EL (cell line): ENCODE results near the gene MON2.
A peak's percentile ranks its signal among the peaks of the same experiment; 100 is the strongest.
"Not testable (repeated sequence)": the region's sequence is repeated elsewhere in the genome, so short reads cannot be mapped to it uniquely, and the experiment has no call there.

Experiments used
- DNase-seq: peaks from one replicate; pipeline ENCODE4 v3.0.0-alpha.2; 2016

Gene MON2, protein sequence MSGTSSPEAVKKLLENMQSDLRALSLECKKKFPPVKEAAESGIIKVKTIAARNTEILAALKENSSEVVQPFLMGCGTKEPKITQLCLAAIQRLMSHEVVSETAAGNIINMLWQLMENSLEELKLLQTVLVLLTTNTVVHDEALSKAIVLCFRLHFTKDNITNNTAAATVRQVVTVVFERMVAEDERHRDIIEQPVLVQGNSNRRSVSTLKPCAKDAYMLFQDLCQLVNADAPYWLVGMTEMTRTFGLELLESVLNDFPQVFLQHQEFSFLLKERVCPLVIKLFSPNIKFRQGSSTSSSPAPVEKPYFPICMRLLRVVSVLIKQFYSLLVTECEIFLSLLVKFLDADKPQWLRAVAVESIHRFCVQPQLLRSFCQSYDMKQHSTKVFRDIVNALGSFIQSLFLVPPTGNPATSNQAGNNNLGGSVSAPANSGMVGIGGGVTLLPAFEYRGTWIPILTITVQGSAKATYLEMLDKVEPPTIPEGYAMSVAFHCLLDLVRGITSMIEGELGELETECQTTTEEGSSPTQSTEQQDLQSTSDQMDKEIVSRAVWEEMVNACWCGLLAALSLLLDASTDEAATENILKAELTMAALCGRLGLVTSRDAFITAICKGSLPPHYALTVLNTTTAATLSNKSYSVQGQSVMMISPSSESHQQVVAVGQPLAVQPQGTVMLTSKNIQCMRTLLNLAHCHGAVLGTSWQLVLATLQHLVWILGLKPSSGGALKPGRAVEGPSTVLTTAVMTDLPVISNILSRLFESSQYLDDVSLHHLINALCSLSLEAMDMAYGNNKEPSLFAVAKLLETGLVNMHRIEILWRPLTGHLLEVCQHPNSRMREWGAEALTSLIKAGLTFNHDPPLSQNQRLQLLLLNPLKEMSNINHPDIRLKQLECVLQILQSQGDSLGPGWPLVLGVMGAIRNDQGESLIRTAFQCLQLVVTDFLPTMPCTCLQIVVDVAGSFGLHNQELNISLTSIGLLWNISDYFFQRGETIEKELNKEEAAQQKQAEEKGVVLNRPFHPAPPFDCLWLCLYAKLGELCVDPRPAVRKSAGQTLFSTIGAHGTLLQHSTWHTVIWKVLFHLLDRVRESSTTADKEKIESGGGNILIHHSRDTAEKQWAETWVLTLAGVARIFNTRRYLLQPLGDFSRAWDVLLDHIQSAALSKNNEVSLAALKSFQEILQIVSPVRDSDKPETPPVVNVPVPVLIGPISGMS (N-terminal part only)

DNA sequence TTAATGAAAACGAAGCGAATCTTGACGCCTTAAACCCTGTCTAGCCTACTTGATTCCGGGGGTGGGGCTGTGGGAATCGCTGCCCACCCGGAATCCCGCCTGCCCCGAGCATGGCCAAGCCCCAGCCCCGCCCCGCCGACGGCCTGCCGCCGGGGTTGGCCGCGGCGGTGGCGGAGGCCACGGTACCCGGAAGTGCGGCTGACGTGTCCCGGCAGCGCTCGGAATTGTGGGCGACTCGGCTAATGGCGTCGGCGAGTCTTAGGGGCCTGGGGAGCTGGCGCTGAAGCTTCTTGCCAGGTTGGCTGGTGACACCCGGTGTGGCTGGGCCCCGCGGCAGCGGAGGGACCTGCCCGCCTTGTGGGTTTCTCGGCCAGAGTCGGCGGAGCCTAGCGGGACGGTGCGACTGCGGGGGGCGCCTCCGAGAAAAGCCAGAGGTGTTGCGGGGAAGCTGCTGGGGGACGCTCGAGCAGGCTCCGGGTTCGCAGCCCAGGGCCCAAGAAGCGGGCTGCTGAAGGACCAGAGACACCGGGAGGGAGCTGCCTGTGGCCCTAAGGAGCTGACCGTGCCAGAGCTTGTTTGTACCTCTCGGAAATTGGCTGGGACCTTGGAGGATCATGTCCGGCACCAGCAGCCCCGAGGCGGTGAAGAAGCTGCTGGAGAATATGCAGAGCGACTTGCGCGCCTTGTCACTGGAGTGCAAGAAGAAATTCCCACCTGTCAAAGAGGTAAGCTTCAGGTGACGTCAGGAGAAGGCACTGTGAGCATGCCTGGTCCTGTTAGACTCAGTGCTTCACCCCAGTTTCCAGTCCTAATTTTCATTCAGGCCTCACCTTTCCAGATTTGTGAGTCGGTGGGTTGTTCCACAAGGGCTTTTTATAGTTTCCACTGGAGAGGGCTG, at the start of gene MON2:
TSS of gene MON2 (plus strand) at position 233 of the 898 bp plus-strand sequence. CDS start at position 615, 382 bp downstream.
- peak; percentile 87 for DNase-seq

DNA sequence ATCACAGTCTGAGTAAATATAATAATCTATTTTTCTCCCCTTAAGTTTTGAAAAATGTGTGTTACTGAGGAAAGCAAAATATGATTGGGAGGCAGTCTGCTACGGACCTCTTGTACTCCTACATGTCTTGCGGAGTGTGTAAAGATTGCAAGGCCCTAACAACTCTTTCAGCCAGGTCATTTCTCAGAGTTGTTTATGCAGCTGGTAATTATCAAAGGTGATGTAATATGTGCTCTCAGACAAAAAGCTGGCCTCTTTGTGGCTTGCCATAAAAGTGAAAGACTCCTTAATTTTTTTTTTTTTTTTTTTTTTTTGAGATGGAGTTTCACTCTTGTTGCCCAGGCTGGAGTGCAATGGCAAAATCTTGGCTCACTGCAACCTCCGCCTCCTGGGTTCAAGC, 40.5 kb upstream of the MON2 start:
- DNase-seq = peak; percentile 8

DNA sequence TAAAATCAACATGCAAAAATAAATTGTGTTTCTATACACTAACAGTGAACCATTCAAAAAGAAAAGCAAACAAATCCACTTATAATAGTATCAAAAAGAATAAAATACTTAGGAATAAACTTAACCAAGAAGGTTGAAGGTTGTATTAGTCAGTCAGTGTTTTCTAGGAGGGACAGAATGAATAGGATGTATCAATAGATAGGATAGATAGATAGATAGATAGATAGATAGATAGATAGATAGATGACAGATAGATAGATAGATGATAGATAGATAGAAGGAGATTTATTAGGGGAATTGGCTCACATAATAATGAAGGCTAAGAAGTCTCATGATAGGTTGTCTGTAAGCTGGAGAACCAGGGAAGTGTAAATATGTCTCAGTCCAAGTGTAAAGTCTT, 37.2 kb upstream of the MON2 start:
- no peak for DNase-seq

DNA sequence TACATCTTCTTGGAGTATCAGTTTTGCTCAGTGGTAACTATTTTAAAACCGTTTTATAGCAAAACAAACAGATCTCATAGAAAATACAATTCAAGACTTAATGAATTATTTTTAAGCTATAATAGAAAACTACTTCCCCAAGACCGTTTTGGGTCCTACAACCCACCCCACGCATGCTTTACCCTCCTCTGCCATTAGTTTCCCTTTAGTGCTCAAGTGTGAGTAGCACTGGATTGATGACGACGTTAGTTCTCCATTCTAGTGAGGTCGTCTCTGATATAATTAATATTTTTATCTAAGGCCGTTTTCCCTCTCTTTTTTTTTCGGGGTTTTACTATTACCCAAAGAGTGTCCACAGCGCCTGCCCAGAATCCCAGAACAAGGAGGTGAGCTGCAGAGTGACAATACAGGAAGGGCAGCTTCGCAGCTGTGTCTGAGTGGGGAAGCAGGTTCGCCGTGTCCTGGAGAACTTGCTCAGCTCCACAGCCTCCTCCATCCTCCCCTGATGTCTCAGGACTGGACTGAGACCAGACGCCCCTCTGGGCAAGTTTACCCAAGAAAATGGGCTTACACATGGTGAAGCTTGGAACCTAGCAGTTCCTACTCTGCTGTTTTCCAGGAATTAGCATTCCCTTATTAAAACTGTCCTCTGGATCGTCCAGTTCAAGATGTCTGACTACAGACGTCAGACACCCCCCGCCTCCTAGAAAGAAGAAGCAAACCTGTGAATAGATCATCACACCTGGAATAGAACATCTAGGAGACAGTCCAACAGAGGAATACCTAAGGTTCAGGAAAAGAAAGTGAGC, 31.9 kb upstream of the MON2 start:
- peak; percentile 12 for DNase-seq

DNA sequence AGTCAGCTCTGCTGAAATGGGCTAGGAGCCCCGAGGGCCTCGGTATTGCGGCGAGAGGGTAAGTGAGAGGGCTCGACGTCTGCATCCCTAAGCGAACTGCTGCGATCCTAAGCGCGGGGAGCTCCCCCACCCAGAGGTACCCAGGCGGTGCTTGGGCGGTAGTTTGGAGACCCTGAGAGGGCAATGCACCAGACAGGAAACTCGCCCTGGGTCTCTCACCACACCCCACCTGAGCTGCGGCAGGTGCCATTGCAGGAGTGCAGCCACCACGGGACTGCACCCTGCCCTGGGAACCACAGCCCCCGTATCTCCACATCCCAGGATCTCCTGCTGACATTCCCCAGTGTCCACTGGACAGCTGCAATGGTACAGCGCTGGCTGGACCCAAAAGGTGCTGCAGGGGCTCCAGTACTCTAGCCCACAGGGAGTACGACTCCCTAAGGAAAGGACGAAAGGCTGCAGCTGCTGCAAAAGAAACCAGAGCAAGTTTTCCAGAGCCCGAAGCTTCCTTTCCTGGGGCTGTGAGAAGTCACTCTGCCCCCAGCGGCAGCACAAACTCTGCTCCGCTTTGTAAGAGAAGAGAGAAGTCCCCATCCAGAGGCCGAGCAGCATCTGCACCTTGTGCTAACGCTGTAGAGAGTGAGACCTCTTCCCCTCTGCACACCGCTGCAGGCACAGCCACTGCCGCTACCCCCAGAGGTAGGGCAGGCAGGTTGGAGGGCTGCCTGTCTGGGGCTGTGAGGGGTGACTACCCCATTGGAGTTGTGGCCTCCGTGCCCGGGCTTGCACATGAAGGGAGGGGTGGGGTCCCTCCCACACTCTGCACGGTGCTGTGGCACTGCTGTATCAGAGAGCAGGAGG, 31.1 kb upstream of the MON2 start:
- DNase-seq = peak; percentile 71

DNA sequence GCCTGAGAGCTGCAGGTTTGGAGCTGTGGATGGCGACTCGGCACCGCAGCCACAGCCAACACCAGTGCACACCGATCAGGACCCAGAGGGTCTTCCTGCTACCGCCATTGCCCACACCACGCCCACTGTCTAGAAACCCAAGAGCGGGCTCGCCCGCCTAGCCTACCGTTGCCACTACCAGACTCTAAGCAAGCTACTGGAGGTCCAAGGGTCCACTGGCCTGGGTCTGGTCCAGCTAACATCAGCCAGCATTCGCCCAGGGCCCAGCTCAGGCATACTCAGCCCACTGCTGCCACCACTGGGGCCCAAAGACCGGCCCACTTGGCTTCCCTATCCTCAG, 30.5 kb upstream of the MON2 start:
- DNase-seq = no peak

DNA sequence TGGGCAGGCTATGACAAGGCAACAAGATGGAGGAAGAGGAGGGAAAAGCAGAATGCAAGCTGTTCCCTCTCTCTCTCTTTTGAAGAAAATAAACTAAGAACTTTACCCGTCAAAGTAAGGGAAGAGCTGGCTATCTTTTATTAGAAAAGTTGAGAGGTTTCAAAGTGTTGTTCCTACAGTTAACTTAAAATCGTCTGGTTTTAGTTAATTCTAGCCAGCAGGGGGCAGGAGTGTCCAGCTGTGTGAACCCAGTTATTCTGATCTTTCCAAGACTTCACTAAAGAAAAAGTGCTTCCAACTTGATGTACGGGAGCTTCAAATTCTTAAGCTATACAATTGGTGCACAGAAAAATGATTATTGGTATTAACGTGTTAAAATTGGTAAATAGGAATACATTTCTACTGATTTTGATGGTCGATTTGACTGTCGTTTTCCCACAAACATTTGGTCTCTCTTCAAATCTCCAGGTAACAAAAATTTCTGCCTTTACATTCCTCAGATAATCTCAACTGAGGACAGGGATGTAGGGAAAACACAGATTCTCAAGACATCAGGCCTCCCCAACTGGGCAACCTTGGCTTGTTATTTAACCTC, 28.4 kb upstream of the MON2 start:
- peak; percentile 57 for DNase-seq

DNA sequence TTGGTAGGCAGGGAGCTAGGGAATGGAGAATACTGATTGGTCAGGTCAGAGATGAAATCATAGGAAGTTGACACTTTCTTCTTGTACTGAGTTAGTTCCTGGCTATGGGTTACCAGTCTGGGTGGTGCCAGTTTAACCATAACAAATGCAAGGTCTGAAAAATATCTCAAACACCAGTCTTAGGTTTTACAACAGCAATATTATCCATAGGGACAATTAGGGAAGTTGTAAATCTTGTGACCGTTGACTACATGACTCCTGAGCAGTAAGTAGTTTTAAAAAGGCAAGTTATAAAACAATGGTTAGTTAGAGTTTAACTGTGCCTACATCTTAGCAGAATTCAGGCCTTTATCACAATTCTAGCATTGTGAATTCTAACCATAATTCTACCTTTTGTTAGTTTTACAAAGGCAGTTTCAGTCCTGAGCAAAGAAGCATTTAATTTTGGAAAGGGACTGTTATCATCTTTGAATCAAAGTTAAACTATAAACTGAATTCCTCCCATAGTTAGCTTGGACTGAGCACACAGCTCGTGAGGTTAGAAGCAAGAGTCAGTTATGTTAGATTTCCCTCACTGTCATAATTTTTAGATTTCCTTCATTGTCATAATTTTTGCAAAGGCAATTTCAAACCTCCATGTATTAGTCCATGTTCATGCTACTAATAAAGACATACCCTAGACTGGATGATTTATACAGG, 19.7 kb upstream of the MON2 start:
- DNase-seq = no peak

DNA sequence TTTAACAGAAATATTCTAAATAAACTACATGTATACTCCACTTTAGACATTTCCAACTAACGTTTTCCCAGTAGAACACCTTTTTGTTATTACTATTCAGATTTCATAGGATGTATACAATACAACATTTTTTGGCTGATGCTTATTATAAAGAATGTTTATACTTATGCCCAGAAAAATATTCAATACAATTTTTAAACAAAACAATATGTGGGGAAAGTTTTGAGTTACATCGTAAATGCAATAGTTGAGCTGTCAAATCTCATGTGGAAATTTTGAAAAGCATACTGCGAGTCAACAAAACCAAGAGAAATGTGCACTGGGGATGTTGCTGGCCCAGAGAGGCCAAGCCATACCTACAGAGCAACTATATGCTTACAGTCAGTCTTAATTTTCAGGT, 18.2 kb upstream of the MON2 start:
- no peak for DNase-seq

DNA sequence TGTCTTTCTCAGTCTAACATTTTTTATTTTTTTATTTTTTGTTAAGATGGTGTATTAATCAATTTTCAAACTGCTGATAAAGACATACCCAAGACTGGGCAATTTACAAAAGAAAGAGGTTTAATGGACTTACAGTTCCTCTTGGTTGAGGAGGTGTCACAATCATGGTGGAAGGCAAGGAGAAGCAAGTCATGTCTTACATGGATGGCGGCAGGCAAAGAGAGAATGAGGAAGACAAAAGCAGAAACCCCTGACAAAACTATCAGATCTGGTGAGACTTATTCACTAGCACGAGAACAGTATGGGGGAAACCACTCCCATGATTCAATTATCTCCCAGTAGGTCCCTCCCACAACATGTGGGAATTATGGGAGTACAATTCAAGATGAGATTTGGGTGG, 11.2 kb upstream of the MON2 start:
- DNase-seq = not testable (repeated sequence)

DNA sequence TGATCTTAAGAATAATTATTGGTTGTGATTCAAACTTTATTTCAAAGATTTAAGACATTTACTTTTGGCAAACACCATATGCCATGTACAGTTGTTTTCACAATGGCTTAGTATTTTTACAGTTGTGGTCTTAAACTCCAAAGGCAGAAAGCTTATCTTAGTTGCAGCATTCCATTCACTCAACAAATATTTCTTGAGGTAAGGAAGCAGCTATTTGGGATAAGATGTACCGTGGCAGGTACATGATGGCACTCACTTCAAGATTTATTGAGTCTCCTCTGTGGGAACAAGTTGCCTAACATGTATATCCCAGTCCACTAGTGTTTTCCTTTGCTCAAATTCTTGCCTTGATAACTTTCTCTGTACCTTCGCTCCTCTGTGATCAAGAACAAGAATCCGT, 8.0 kb upstream of the MON2 start:
- no peak for DNase-seq

DNA sequence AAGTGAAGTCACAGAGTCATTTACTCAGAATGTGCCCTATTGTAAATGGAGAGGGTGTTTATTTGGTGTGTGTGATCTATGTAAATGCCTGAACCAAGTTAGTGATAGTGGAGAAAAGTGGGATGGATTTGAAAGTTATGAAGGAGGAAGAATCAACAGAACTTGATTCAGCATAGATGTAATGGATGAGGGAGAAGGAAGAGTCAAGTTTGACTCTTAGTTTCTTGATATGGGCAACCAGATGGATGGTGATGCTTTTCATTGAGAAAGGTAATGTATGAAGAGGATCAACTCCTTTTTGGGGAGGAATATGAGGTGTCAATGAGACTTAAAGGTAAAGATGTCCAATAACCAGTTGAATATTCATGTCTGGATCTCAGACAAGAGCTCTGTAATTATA, 6.7 kb upstream of the MON2 start:
- DNase-seq = no peak

DNA sequence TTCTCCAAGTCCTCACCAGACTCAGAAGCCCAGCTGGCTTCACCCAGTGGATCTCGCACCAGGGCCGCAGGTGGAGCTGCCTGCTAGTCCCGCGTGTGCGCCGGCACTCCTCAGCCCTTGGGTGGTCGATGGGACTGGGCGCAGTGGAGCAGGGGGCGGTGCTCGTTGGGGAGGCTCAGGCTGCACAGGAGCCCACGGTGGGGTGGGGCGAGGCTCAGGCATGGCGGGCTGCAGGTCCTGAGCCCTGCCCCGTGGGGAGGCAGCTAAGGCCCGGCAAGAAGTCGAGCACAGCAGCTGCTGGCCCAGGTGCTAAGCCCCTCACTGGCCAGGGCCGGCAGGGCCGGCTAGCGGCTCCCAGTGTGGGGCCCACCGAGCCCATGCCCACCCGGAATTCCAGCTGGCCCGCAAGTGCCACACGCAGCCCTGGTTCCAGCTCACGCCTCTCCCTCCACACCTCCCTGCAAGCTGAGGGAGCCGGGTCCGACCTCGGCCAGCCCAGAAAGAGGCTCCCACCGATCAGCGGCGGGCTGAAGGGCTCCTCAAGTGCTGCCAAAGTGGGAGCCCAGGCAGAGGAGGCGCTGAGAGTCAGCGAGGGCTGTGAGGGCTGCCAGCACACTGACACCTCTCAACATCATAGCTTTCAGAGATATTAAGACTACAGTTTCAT, 5.3 kb upstream of the MON2 start:
- DNase-seq = not testable (repeated sequence)

DNA sequence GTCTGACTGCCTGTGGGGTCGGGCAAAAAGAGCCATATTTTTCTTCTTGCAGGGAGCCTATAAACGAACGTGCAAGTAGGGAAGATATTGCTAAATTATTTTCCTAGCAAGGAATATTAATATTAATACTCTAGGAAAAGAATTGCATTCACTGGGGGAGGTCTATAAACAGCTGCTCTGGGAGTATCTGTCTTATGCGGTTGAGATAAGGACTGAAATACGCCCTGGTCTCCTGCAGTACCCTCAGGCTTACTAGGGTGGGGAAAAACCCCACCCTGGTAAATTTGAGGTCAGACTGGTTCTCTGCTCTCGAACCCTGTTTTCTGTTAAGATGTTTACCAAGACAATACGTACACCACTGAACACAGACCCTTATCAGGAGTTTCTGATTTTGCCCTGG, 3.4 kb upstream of the MON2 start:
- not testable (repeated sequence) for DNase-seq

DNA sequence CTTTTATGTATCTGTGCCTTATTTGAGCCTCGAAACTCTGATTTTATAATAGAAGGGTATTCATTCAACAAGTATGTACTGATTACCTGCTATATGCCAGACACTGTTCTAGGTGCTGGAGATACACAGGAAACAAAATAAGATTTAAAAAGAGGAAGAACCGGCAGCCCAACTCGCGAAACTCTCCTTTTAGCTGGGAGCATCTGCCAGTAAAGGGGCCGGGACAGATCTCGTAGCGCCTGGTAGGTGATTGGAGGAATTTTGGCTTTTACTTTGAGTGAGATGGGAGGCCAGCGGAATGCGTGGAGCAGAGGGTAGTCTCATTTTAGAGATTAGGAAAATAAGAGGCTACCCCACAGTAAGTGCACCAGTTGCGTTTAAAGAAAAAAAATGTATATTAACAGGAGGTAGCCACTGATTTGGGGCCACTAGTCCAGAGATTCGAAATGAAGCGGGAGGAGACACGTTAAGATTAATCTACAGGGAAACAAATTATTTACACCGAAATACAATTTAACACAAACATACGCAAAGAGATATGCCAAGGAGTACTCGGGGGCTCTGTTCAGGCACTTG, 520 bp upstream of the MON2 start:
- DNase-seq = peak; percentile 62

DNA sequence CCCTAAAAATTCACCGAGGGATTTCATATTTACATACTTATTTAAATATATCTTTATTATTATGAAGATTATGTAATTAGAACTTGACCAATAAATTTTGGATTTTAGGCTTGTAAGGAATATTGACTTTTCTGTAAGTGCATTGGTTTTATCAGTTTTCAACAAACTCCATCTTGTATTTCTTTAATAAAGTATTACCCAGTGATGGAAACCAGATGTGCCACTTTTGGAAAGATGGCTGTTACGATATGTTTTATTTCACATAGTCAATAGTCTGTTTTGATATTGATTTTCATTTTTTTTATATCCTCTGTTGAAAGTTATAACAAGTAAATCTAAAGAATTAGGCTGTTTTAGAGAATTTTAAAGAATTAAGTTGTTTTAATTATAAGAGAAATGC, 1.8 kb downstream of the MON2 start:
- no peak for DNase-seq

DNA sequence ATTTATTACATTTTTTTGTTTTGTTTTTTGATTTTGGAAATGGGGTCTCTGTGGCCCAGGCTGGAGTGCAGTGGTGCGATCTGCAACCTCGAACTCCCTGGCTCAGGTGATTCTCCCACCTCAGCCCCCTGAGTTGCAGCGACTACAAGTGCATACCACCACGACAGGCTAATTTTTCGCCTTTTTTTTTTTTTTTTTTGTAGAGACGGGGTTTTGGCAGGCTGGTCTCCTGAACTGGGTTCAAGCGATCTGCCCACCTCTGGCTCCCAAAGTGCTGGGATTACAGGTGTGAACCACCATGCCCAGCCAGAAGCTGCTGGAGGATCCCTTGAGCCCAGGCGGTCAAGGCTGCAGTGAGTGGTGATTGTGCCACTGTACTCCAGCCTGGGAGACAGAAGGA, 2.3 kb downstream of the MON2 start:
- DNase-seq = no peak

DNA sequence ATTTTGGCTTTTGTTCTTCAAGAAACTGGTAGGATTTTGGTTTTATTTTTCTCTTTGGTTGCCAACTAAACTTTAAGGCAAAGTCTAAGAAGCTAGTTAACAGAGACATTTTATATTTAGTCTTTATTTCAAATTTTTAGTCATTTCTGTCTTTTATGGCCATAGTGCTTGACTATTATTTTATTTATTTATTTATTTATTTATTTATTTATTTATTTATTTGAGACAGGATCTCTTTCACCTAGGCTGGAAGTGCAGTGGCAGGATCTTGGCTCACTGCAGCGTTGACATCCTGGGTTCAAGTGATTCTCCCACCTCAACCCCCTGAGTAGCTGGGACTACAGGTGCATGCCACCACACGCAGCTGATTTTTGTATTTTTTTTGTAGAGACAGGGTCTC, 3.1 kb downstream of the MON2 start:
- no peak for DNase-seq
